ENCODE data around the gene USH1C. TPM values are rescaled to one million over a fixed set of nuclear protein-coding genes. Genes with fewer than 3 reads are reported as not detected.

USH1C gene
- total and polyA plus RNA-seq, 2 of the 4 experiments (the other 2 are of a cell fraction), result not detected

DNA sequence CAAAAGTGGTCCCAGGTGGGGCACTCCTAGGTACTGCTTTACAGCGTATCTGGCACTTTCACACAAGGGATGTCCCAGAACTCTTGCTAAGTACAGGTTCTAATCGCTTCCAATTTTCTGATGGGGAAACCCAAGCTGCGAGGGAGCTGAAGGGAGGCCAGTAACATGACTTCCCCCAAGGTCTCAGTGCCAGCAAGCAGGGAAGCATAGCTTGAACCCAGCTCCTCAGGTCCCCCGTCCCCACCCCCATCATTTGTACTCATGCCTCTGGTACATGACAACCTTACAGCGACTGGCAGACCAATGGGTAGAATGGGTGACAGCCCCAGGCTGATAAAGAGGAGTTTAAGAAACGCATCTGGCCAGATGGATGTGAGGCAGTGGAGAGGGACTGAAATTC is 66.9 kb downstream of the USH1C start:
- H4K5ac ChIP-seq (ENCODE audit: low read depth, low read length), result no peak overlapping the region
- dilution Hi-C loops (cut with HindIII; ENCODE audit: low sequenced_read_pairs, unreplicated experiment) (no loop called here), intact Hi-C loops (cut with micrococcal nuclease) (no loop called here), in situ Hi-C loops (cut with MboI; ENCODE audit: low sequenced_read_pairs) (no loop called here)
- H3K36me3 ChIP-seq (ENCODE audit: control insufficient read depth, insufficient read depth, low read length), result no peaks in the 10 kb centered on the region
- no peak for ATAC-seq (ENCODE audit: low read depth)
- no peak overlapping the region for H2BK5ac ChIP-seq (ENCODE audit: low read depth, low read length, poor library complexity, severe bottlenecking)
- no peak overlapping the region for H2AK5ac ChIP-seq (ENCODE audit: low read depth, low read length)
- H3K56ac ChIP-seq (ENCODE audit: extremely low read depth, insufficient read depth, low read length), result no peak overlapping the region
- no peak overlapping the region for H2BK120ac ChIP-seq (ENCODE audit: low read depth, low read length)
- no peaks in the 10 kb centered on the region for H4K20me1 ChIP-seq (ENCODE audit: insufficient read depth, low read length)
- H2BK20ac ChIP-seq (ENCODE audit: low read depth, low read length), result no peak overlapping the region
- ChIA-PET POLR2A (ENCODE audit: unreplicated experiment) (no interaction called here), CTCF (no interaction called here)
- H2AK9ac ChIP-seq (replicated peaks; ENCODE audit: low read depth, low read length, poor library complexity), result no peak overlapping the region
- H3K23ac ChIP-seq (ENCODE audit: low read depth, low read length), result no peak overlapping the region
- no peak overlapping the region for H3K4ac ChIP-seq (ENCODE audit: low read depth, low read length)
- no peak for DNase-seq
- no peaks in the 10 kb centered on the region for H3K79me1 ChIP-seq (ENCODE audit: low read depth in 1 of 2, low read length in 2 of 2)
- H3K14ac ChIP-seq (replicated peaks; ENCODE audit: low read depth, low read length), result no peak overlapping the region
- no peak overlapping the region for H3K27ac ChIP-seq (ENCODE audit: insufficient read depth, low read length)
- H4K8ac ChIP-seq (ENCODE audit: low read depth in 2 of 2, low read length in 2 of 2), result no peak overlapping the region
- peaks cover 38% of the 10 kb centered on the region for H3K27me3 ChIP-seq (ENCODE audit: control insufficient read depth, insufficient read depth, low read length)
- H3K4me2 ChIP-seq (ENCODE audit: low read depth, low read length), result no peak overlapping the region
- no peak overlapping the region for H2AFZ ChIP-seq (replicated peaks; ENCODE audit: low read length, poor library complexity)
- no peaks in the 10 kb centered on the region for H3K4me1 ChIP-seq (ENCODE audit: control insufficient read depth, insufficient read depth, low read length)
- no peak for TF ChIP-seq POLR2A (IDR thresholded peaks at IDR 0.05; ENCODE audit: low read depth, low read length)
- no peak for TF ChIP-seq RFX5 (IDR thresholded peaks at IDR 0.05; ENCODE audit: low read depth, low read length)
- no peak for TF ChIP-seq MAZ (IDR thresholded peaks at IDR 0.05; ENCODE audit: borderline replicate concordance, low read depth, low read length)
- no peak for TF ChIP-seq CHD1 (IDR thresholded peaks at IDR 0.05; ENCODE audit: low read depth, low read length)
- TF ChIP-seq, protein P1, sequence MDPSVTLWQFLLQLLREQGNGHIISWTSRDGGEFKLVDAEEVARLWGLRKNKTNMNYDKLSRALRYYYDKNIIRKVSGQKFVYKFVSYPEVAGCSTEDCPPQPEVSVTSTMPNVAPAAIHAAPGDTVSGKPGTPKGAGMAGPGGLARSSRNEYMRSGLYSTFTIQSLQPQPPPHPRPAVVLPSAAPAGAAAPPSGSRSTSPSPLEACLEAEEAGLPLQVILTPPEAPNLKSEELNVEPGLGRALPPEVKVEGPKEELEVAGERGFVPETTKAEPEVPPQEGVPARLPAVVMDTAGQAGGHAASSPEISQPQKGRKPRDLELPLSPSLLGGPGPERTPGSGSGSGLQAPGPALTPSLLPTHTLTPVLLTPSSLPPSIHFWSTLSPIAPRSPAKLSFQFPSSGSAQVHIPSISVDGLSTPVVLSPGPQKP (IDR thresholded peaks at IDR 0.05; ENCODE audit: borderline replicate concordance, low read depth, low read length), result no peak
- TF ChIP-seq, protein P2, sequence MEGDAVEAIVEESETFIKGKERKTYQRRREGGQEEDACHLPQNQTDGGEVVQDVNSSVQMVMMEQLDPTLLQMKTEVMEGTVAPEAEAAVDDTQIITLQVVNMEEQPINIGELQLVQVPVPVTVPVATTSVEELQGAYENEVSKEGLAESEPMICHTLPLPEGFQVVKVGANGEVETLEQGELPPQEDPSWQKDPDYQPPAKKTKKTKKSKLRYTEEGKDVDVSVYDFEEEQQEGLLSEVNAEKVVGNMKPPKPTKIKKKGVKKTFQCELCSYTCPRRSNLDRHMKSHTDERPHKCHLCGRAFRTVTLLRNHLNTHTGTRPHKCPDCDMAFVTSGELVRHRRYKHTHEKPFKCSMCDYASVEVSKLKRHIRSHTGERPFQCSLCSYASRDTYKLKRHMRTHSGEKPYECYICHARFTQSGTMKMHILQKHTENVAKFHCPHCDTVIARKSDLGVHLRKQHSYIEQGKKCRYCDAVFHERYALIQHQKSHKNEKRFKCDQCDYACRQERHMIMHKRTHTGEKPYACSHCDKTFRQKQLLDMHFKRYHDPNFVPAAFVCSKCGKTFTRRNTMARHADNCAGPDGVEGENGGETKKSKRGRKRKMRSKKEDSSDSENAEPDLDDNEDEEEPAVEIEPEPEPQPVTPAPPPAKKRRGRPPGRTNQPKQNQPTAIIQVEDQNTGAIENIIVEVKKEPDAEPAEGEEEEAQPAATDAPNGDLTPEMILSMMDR (conservative IDR thresholded peaks at IDR 0.05; ENCODE audit: low read depth, low read length), result no peak
- no peak for TF ChIP-seq SMC3 (IDR thresholded peaks at IDR 0.05; ENCODE audit: low read depth, low read length)
- no peak for TF ChIP-seq CEBPB (IDR thresholded peaks at IDR 0.05; ENCODE audit: low read depth, low read length)
- no peak for TF ChIP-seq RCOR1 (IDR thresholded peaks at IDR 0.05; ENCODE audit: insufficient replicate concordance, low read length)
- TF ChIP-seq NFE2L2 (IDR thresholded peaks at IDR 0.05; ENCODE audit: low read depth, low read length), result no peak
- TF ChIP-seq RAD21 (IDR thresholded peaks at IDR 0.05; ENCODE audit: low read length), result no peak
- TF ChIP-seq, protein P3, sequence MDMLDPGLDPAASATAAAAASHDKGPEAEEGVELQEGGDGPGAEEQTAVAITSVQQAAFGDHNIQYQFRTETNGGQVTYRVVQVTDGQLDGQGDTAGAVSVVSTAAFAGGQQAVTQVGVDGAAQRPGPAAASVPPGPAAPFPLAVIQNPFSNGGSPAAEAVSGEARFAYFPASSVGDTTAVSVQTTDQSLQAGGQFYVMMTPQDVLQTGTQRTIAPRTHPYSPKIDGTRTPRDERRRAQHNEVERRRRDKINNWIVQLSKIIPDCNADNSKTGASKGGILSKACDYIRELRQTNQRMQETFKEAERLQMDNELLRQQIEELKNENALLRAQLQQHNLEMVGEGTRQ (IDR thresholded peaks at IDR 0.05; ENCODE audit: low read depth, low read length), result no peak
- no peak for TF ChIP-seq FOS (IDR thresholded peaks at IDR 0.05; ENCODE audit: low read depth, low read length)
- no peak for TF ChIP-seq MXI1 (IDR thresholded peaks at IDR 0.05; ENCODE audit: borderline replicate concordance, low read depth, low read length)
- no peak for TF ChIP-seq MAFK (IDR thresholded peaks at IDR 0.05; ENCODE audit: low read depth, low read length)
- no peak for TF ChIP-seq BHLHE40 (IDR thresholded peaks at IDR 0.05; ENCODE audit: low read depth, low read length)
- no peak overlapping the region for H3K18ac ChIP-seq (ENCODE audit: low read depth, low read length)
- H3K4me3 ChIP-seq (ENCODE audit: insufficient read depth, low read depth, low read length), result no peak overlapping the region
- no peaks in the 10 kb centered on the region for H3K9me3 ChIP-seq (ENCODE audit: control insufficient read depth, insufficient read depth, low read length)
- WGBS, 2 experiments (ENCODE audit: extremely low coverage in 2 of 2, insufficient read length in 1 of 2), result 42% methylated on average over 3 of the region's 6 CpGs; no CpG with 5 or more reads in 1 of the 2 experiments
- BruUV-seq (replicated peaks), result no TSS peak
- no peak overlapping the region for H3K9ac ChIP-seq (ENCODE audit: low read depth, low read length)
- no peaks in the 10 kb centered on the region for H3K9me1 ChIP-seq (ENCODE audit: insufficient read depth, low read length)
- no peak overlapping the region for H2BK15ac ChIP-seq (ENCODE audit: low read depth, low read length)
- H4K91ac ChIP-seq (ENCODE audit: insufficient read depth, low read depth, low read length), result no peak overlapping the region

Measured in IMR-90 (cell line).